Measurements from ENCODE around the gene DPF3. TPM values are rescaled to one million over a fixed set of nuclear protein-coding genes. Genes with fewer than 3 reads are reported as not detected.

Gene DPF3
- total and polyA plus RNA-seq, 9 of the 15 experiments (the other 6 are each of a cell fraction or from before 2014, with no cell fraction given) = 0.21 to 4.9 (median 1.2) TPM

GRCh38 chr14:72644758-72645489 lies 249.0 kb downstream of the DPF3 start:
- Histone ChIP-seq H3K9me3 (replicated peaks; ENCODE audit: control insufficient read depth, insufficient read depth, low read depth, low read length) (no peaks in the 10 kb centered on the region), H2AFZ (ENCODE audit: low read depth, low read length) (no peak overlapping the region), H3K9me1 (ENCODE audit: control insufficient read depth, insufficient read depth, low read length) (no peaks in the 10 kb centered on the region), H3K27ac (ENCODE audit: extremely low read depth, low read depth, low read length) (no peak overlapping the region), H3K79me2 (ENCODE audit: control insufficient read depth, insufficient read depth, low read length) (no peaks in the 10 kb centered on the region), H3K4me2 (ENCODE audit: insufficient read depth, low read length) (no peak overlapping the region), H3K4me3 (no peak overlapping the region), H3K9ac (ENCODE audit: insufficient read depth in 1 of 2, low read depth in 2 of 2, low read length in 2 of 2) (no peak overlapping the region), H3K4me1 (replicated peaks in 1 of 2; ENCODE audit: control insufficient read depth in 2 of 2, insufficient read depth in 2 of 2, low read length in 2 of 2) (no peaks in the 10 kb centered on the region), H3K27me3 (ENCODE audit: control insufficient read depth in 2 of 2, insufficient read depth in 2 of 2, low read length in 2 of 2) (peaks cover 0 to 8% of the 10 kb centered on the region in 2 experiments; a peak in 3 of 5 replicates), H3K36me3 (ENCODE audit: control insufficient read depth, insufficient read depth, low read length) (no peaks in the 10 kb centered on the region), H4K20me1 (replicated peaks; ENCODE audit: control insufficient read depth, insufficient read depth, low read length) (no peaks in the 10 kb centered on the region)
- BruUV-seq (replicated peaks) = no TSS peak
- no peak; the same call in 2 of the 3 replicates for ATAC-seq
- intact Hi-C loops (cut with micrococcal nuclease) = no loop called here
- DNase-seq (ENCODE audit: extremely low read depth in 1 of 4, low spot score in 3 of 4) = peak in 1 of 4 experiments; percentile 9
- FAIRE-seq = no peak
- ChIA-PET CTCF (ENCODE audit: low intra/inter-chr PET ratio) (no interaction called here), POLR2A (interaction anchor here (1.0 to 1.2 kb wide), 2 partner anchors 14 to 17 kb away, joined by 3 read pairs; no protein-coding TSS in a partner anchor)
- in situ Hi-C loops (cut with MboI) = no loop called here
- TF ChIP-seq ZNF282 (CRISPR knock-in tag; IDR thresholded peaks at IDR 0.05) = no peak
- TF ChIP-seq ZNF23 (CRISPR knock-in tag; IDR thresholded peaks at IDR 0.05) = peak; percentile 81
- peak; percentile 88 for TF ChIP-seq ZBTB17 (CRISPR knock-in tag; IDR thresholded peaks at IDR 0.05)
- TF ChIP-seq, protein P1, sequence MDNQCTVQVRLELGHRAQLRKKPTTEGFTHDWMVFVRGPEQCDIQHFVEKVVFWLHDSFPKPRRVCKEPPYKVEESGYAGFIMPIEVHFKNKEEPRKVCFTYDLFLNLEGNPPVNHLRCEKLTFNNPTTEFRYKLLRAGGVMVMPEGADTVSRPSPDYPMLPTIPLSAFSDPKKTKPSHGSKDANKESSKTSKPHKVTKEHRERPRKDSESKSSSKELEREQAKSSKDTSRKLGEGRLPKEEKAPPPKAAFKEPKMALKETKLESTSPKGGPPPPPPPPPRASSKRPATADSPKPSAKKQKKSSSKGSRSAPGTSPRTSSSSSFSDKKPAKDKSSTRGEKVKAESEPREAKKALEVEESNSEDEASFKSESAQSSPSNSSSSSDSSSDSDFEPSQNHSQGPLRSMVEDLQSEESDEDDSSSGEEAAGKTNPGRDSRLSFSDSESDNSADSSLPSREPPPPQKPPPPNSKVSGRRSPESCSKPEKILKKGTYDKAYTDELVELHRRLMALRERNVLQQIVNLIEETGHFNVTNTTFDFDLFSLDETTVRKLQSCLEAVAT (IDR thresholded peaks at IDR 0.05) = peak in 1 of 2 experiments; percentile 75; a peak in 2 of 4 replicates
- 5% methylated on average over 4 of the region's 4 CpGs for WGBS (ENCODE audit: insufficient coverage, low coverage, missing lambda C conversion rate)

Data from K562 (cell line).